Osteocyte (in vitro differentiated cells): ENCODE data around the gene TDRD3. TPM values are rescaled to one million over a fixed set of nuclear protein-coding genes. Genes with fewer than 3 reads are reported as not detected.

Source experiments
- DNase-seq: peaks from one replicate; pipeline ENCODE4 v3.0.0; 2021; ENCODE audit warnings: mixed read lengths; ENCODE audit not compliant: unreplicated experiment; ENCODE audit errors: extremely low spot score
- H3K27ac Mint-ChIP-seq: one replicate; pipeline ENCODE4 v1.8.0; 2021; ENCODE audit warnings: mild to moderate bottlenecking, mixed read lengths; ENCODE audit not compliant: unreplicated experiment
- H3K27me3 Mint-ChIP-seq: one replicate; pipeline ENCODE4 v1.8.0; 2021; ENCODE audit warnings: mixed read lengths; ENCODE audit not compliant: unreplicated experiment
- H3K36me3 Mint-ChIP-seq: one replicate; pipeline ENCODE4 v1.8.0; 2021; ENCODE audit warnings: mixed read lengths; ENCODE audit not compliant: unreplicated experiment
- H3K4me1 Mint-ChIP-seq: one replicate; pipeline ENCODE4 v1.8.0; 2021; ENCODE audit warnings: mixed read lengths; ENCODE audit not compliant: unreplicated experiment
- H3K4me3 Mint-ChIP-seq: one replicate; pipeline ENCODE4 v1.8.0; 2021; ENCODE audit warnings: mild to moderate bottlenecking, moderate library complexity, mixed read lengths; ENCODE audit not compliant: unreplicated experiment
- H3K9me3 Mint-ChIP-seq: one replicate; pipeline ENCODE4 v1.8.0; 2021; ENCODE audit warnings: mixed read lengths; ENCODE audit not compliant: unreplicated experiment
- CTCF ChIP-seq: fragments of 200-600 bp; sonication (generic); IDR thresholded peaks from 2 replicates; pipeline ENCODE4 v1.5.0; 2021; ENCODE audit warnings: antibody characterized with exemption, mild to moderate bottlenecking, moderate library complexity
- total RNA-seq: library from RNA; stranded (reverse); gene quantifications from 2 replicates; pipeline ENCODE4 v1.2.1, GENCODE V29; 2021

TDRD3 gene
- total RNA-seq, 1 donor from 2014 or later: 27.6 TPM

GRCh38 chr13:60611523-60611922 is 214.5 kb downstream of the TDRD3 start:
- Mint-ChIP-seq H3K9me3 (no peaks in the 10 kb centered on the region), H3K4me1 (no peaks in the 10 kb centered on the region), H3K27me3 (peaks cover 58% of the 10 kb centered on the region), H3K4me3 (no peak overlapping the region), H3K27ac (no peak overlapping the region), H3K36me3 (no peaks in the 10 kb centered on the region)
- TF ChIP-seq CTCF: no peak
- DNase-seq: no peak

DNA sequence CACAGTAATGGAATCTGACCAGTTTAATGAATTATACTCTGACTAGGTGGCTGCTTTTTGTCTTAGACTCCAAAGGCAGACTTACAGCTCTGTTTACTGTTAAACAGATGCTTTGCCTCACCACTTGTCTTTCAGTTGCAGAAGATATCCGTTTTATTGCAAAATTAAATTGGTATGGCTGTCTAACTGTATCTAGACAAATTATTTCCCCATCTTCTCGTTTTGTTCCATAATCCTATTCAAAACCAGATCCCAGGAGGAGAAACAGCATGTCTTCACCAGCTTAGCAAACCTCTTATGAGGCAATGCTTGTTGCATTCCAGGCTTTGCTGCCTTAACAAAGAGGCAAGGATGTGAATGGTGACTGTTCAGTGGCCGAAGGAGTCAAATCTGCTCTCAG is 215.6 kb downstream of the TDRD3 start:
- no peak for DNase-seq
- peaks cover 57% of the 10 kb centered on the region for H3K27me3 Mint-ChIP-seq
- no peaks in the 10 kb centered on the region for H3K4me1 Mint-ChIP-seq
- H3K4me3 Mint-ChIP-seq: no peak overlapping the region
- no peak for TF ChIP-seq CTCF
- no peaks in the 10 kb centered on the region for H3K36me3 Mint-ChIP-seq
- H3K27ac Mint-ChIP-seq: no peak overlapping the region
- no peaks in the 10 kb centered on the region for H3K9me3 Mint-ChIP-seq

DNA sequence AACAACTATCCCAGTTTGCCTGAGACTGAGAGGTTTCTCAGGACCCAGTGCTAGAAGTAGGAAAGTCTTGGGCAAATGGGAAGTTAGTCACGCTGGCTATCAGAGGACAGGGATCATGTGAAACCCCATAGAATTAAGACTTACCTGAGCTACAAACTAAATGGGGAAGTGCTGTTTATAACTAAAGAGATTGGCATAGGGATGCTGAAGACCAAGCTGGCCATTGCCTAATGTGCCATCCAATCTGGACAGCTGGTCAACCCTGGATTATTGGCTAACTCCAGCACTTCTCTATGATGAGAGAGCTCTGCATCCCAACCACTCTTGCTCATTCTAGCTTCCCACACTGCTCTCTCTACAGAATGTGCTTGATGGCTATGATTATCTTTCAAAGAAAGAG is 216.1 kb downstream of the TDRD3 start:
- Mint-ChIP-seq H3K27me3 (peaks cover 56% of the 10 kb centered on the region), H3K27ac (no peak overlapping the region), H3K4me3 (no peak overlapping the region), H3K4me1 (no peaks in the 10 kb centered on the region), H3K9me3 (no peaks in the 10 kb centered on the region), H3K36me3 (no peaks in the 10 kb centered on the region)
- TF ChIP-seq CTCF: no peak
- DNase-seq: no peak

DNA sequence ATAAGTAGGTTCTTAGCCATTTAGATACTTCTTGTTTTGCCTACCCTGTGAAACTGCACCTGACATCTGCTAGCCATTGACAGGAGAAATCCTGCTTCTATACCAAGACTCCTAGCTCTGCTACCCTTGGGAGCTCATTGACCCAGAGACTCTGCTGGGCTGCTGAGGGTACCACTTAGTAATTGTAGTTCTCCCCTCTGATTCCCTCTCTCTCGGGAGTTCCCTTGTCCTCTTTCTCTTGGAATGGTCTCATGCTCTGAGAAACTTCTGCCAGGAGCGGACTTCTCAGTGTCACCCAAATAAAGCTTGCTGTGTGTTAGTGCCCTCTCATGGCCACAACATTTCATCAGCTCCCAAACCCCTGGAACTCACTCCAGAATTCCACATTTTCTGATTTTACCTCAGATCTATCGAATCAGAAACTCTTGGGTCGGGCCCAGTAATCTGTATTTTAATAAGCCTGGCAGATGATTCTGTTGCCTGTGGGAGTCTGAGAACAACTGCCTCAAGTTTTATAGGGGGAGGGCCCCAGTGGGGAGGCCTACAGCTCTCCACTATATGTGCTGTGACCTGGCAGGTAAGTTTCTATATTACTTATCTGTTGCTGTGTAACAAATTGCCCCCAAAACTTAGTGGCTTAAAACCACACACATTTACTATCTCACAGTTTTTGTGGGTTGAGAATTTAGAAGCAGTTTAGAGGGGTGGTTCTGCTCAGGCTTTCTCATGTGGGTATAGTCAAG is 221.1 kb downstream of the TDRD3 start:
- H3K36me3 Mint-ChIP-seq: no peaks in the 10 kb centered on the region
- no peaks in the 10 kb centered on the region for H3K4me1 Mint-ChIP-seq
- H3K27ac Mint-ChIP-seq: no peak overlapping the region
- H3K9me3 Mint-ChIP-seq: no peaks in the 10 kb centered on the region
- peak; percentile 61 for TF ChIP-seq CTCF
- DNase-seq: no peak
- H3K27me3 Mint-ChIP-seq: peaks cover 52% of the 10 kb centered on the region
- no peak overlapping the region for H3K4me3 Mint-ChIP-seq

GRCh38 chr13:60619461-60619860 is 222.4 kb downstream of the TDRD3 start:
- Mint-ChIP-seq H3K27me3 (peaks cover 45% of the 10 kb centered on the region), H3K9me3 (no peaks in the 10 kb centered on the region), H3K4me3 (no peak overlapping the region), H3K27ac (no peak overlapping the region), H3K36me3 (no peaks in the 10 kb centered on the region), H3K4me1 (no peaks in the 10 kb centered on the region)
- no peak for TF ChIP-seq CTCF
- no peak for DNase-seq
